Uterus (tissue), 4 donors: ENCODE measurements around the gene MID1. TPM values are rescaled to one million over a fixed set of nuclear protein-coding genes. Genes with fewer than 3 reads are reported as not detected.

Source experiments
- DNase-seq, 2 donors: peaks; one replicate each; pipeline ENCODE4 v3.0.0-alpha.2; 2019 to 2020
- H3K27ac ChIP-seq, 2 donors: fragments of 200-600 bp; sonication (generic); 1 replicate in 1 of 2; 2 replicates in 1 of 2; pipeline ENCODE4 v1.5.1; 2016 to 2018
- H3K27me3 ChIP-seq, 2 donors: fragments of 200-600 bp; sonication (generic); one replicate each; pipeline ENCODE4 v1.5.1; 2018 to 2019; ENCODE audit warnings: control low read depth in 1 of 2
- H3K36me3 ChIP-seq, 2 donors: fragments of 200-600 bp; sonication (generic); one replicate each; pipeline ENCODE4 v1.5.1; 2019; ENCODE audit warnings: control low read depth in 1 of 2
- H3K4me1 ChIP-seq, 2 donors: fragments of 200-600 bp; sonication (generic); one replicate each; pipeline ENCODE4 v1.5.1; 2018 to 2019; ENCODE audit warnings: control low read depth in 1 of 2
- H3K4me3 ChIP-seq, 2 donors: fragments of 200-600 bp; sonication (generic); 1 replicate in 1 of 2; 2 replicates in 1 of 2; pipeline ENCODE4 v1.5.1; 2018 to 2019; ENCODE audit warnings: mild to moderate bottlenecking in 1 of 2
- H3K9me3 ChIP-seq, 2 donors: fragments of 200-600 bp; sonication (generic); one replicate each; pipeline ENCODE4 v1.5.1; 2019; ENCODE audit warnings: control low read depth in 1 of 2
- CTCF ChIP-seq, 4 experiments: fragments of 200-600 bp in 2 of 4; fragments of 450-650 bp in 2 of 4; sonication (generic) in 2 of 4; IDR thresholded peaks; one replicate each; pipeline ENCODE4 v1.5.1; 2016 to 2019; ENCODE audit warnings: antibody characterized with exemption in 4 of 4, mild to moderate bottlenecking in 2 of 4, moderate library complexity in 1 of 4
- POLR2A ChIP-seq, 2 donors: fragments of 450-650 bp; IDR thresholded peaks; one replicate each; pipeline ENCODE4 v1.6.1; 2016; ENCODE audit warnings: antibody characterized with exemption in 2 of 2, mild to moderate bottlenecking in 1 of 2, moderate library complexity in 1 of 2
- intact Hi-C: fragments of 100-400 bp; cut with DNase I; formaldehyde crosslinking; loops from one replicate; pipeline ENCODE4 v1.15.1; 2023; ENCODE audit warnings: low total_unique reads
- total RNA-seq, 4 donors: library from RNA; depleted of rRNA in 3 of 4; stranded (reverse); fragments of >200 nt in 3 of 4; gene quantifications; one replicate each; pipeline versions ENCODE4 v1.1.0 to v1.2.4, GENCODE V29; 2014 to 2023
- donor health status: DM: yes; HTN: yes; CAD: no.

MID1 gene
- total RNA-seq, 4 donors from 2014 or later = 9.1 to 29.2 (median 18.8) TPM

GRCh38 chrX:10554612-10555270, 65.6 kb downstream of the MID1 start:
- H3K9me3 ChIP-seq = no peaks in the 10 kb centered on the region
- intact Hi-C loops = no loop called here
- H3K36me3 ChIP-seq = no peaks in the 10 kb centered on the region
- no peaks in the 10 kb centered on the region for H3K27me3 ChIP-seq
- DNase-seq = no peak
- no peak overlapping the region for H3K27ac ChIP-seq
- no peaks in the 10 kb centered on the region for H3K4me1 ChIP-seq
- TF ChIP-seq CTCF (IDR thresholded peaks at IDR 0.05) (no peak), POLR2A (IDR thresholded peaks at IDR 0.05) (no peak)
- no peak overlapping the region for H3K4me3 ChIP-seq

- H3K9me3 ChIP-seq = no peaks in the 10 kb centered on the region
- TF ChIP-seq CTCF (IDR thresholded peaks at IDR 0.05) (no peak), POLR2A (IDR thresholded peaks at IDR 0.05) (no peak)
- no peak overlapping the region for H3K27ac ChIP-seq
- intact Hi-C loops = no loop called here
- no peaks in the 10 kb centered on the region for H3K4me1 ChIP-seq
- no peaks in the 10 kb centered on the region for H3K27me3 ChIP-seq
- no peak overlapping the region for H3K4me3 ChIP-seq
- H3K36me3 ChIP-seq = no peaks in the 10 kb centered on the region
- no peak for DNase-seq
These were observed 71.1 kb downstream of the MID1 start for GRCh38 chrX:10549280-10549679.

GRCh38 chrX:10548688-10549087, 71.7 kb downstream of the MID1 start:
- Histone ChIP-seq H3K27ac (no peak overlapping the region), H3K36me3 (no peaks in the 10 kb centered on the region), H3K4me3 (no peak overlapping the region), H3K4me1 (no peaks in the 10 kb centered on the region), H3K27me3 (no peaks in the 10 kb centered on the region), H3K9me3 (no peaks in the 10 kb centered on the region)
- no peak for DNase-seq
- intact Hi-C loops = no loop called here
- no peak for TF ChIP-seq CTCF (IDR thresholded peaks at IDR 0.05)

GRCh38 chrX:10545882-10546281, 74.5 kb downstream of the MID1 start:
- intact Hi-C loops = no loop called here
- Histone ChIP-seq H3K36me3 (no peaks in the 10 kb centered on the region), H3K27ac (no peak overlapping the region), H3K4me1 (no peaks in the 10 kb centered on the region), H3K27me3 (no peaks in the 10 kb centered on the region), H3K4me3 (no peak overlapping the region), H3K9me3 (no peaks in the 10 kb centered on the region)
- TF ChIP-seq POLR2A (IDR thresholded peaks at IDR 0.05) (no peak), CTCF (IDR thresholded peaks at IDR 0.05) (no peak)
- DNase-seq = no peak

GRCh38 chrX:10542586-10542985, 77.8 kb downstream of the MID1 start:
- Histone ChIP-seq H3K4me1 (no peaks in the 10 kb centered on the region), H3K4me3 (no peak overlapping the region), H3K9me3 (no peaks in the 10 kb centered on the region), H3K36me3 (no peaks in the 10 kb centered on the region), H3K27ac (no peak overlapping the region), H3K27me3 (no peaks in the 10 kb centered on the region)
- no peak for DNase-seq
- TF ChIP-seq POLR2A (IDR thresholded peaks at IDR 0.05) (no peak), CTCF (IDR thresholded peaks at IDR 0.05) (no peak)
- intact Hi-C loops = no loop called here
